ENCODE data around the gene DHCR7.
"Not testable (repeated sequence)": the region's sequence is repeated elsewhere in the genome, so short reads cannot be mapped to it uniquely, and the experiment has no call there.

DHCR7 gene

GRCh38 chr11:71431271-71431670 lies 16.9 kb downstream of the DHCR7 start:
- no peak overlapping the region for H3K27ac ChIP-seq (ENCODE audit: low read depth in 2 of 2, low read length in 2 of 2)
- no peaks in the 10 kb centered on the region for H3K9me3 ChIP-seq (ENCODE audit: control insufficient read depth in 2 of 2, low read length in 2 of 2)
- H3K4me3 ChIP-seq (ENCODE audit: low read length in 2 of 2): no peak overlapping the region
- no peak overlapping the region for H3K9ac ChIP-seq (ENCODE audit: low read depth in 1 of 2, low read length in 2 of 2)
- H3K4me1 ChIP-seq (ENCODE audit: control insufficient read depth in 2 of 2, insufficient read depth in 2 of 2, low read length in 2 of 2): peaks cover 15 to 21% of the 10 kb centered on the region in 2 donors
- H3K36me3 ChIP-seq (ENCODE audit: control insufficient read depth in 2 of 2, insufficient read depth in 2 of 2, low read length in 2 of 2): peaks cover 0 to 3% of the 10 kb centered on the region in 2 donors
- no peaks in the 10 kb centered on the region for H3K27me3 ChIP-seq (ENCODE audit: control insufficient read depth in 2 of 2, insufficient read depth in 2 of 2, low read length in 2 of 2)

- Histone ChIP-seq H3K27me3 (ENCODE audit: control insufficient read depth in 2 of 2, insufficient read depth in 2 of 2, low read length in 2 of 2) (no peaks in the 10 kb centered on the region), H3K4me3 (ENCODE audit: low read length in 2 of 2) (no peak overlapping the region), H3K36me3 (ENCODE audit: control insufficient read depth in 2 of 2, insufficient read depth in 2 of 2, low read length in 2 of 2) (peaks cover 0 to 3% of the 10 kb centered on the region in 2 donors), H3K27ac (ENCODE audit: low read depth in 2 of 2, low read length in 2 of 2) (no peak overlapping the region), H3K9me3 (ENCODE audit: control insufficient read depth in 2 of 2, low read length in 2 of 2) (no peaks in the 10 kb centered on the region), H3K9ac (ENCODE audit: low read depth in 1 of 2, low read length in 2 of 2) (no peak overlapping the region), H3K4me1 (ENCODE audit: control insufficient read depth in 2 of 2, insufficient read depth in 2 of 2, low read length in 2 of 2) (peaks cover 15 to 21% of the 10 kb centered on the region in 2 donors)
Observed at GRCh38 chr11:71430166-71430565, 18.0 kb downstream of the DHCR7 start.

GRCh38 chr11:71429701-71430100 lies 18.5 kb downstream of the DHCR7 start:
- H3K27me3 ChIP-seq (ENCODE audit: control insufficient read depth in 2 of 2, insufficient read depth in 2 of 2, low read length in 2 of 2): no peaks in the 10 kb centered on the region
- H3K27ac ChIP-seq (ENCODE audit: low read depth in 2 of 2, low read length in 2 of 2): no peak overlapping the region
- H3K4me1 ChIP-seq (ENCODE audit: control insufficient read depth in 2 of 2, insufficient read depth in 2 of 2, low read length in 2 of 2): peaks cover 15 to 21% of the 10 kb centered on the region in 2 donors
- H3K36me3 ChIP-seq (ENCODE audit: control insufficient read depth in 2 of 2, insufficient read depth in 2 of 2, low read length in 2 of 2): peaks cover 0 to 2% of the 10 kb centered on the region in 2 donors
- H3K9me3 ChIP-seq (ENCODE audit: control insufficient read depth in 2 of 2, low read length in 2 of 2): no peaks in the 10 kb centered on the region
- no peak overlapping the region for H3K4me3 ChIP-seq (ENCODE audit: low read length in 2 of 2)
- no peak overlapping the region for H3K9ac ChIP-seq (ENCODE audit: low read depth in 1 of 2, low read length in 2 of 2)

- Histone ChIP-seq H3K4me1 (ENCODE audit: control insufficient read depth in 2 of 2, insufficient read depth in 2 of 2, low read length in 2 of 2) (peaks cover 13 to 20% of the 10 kb centered on the region in 2 donors), H3K4me3 (ENCODE audit: low read length in 2 of 2) (no peak overlapping the region), H3K27ac (ENCODE audit: low read depth in 2 of 2, low read length in 2 of 2) (no peak overlapping the region), H3K9ac (ENCODE audit: low read depth in 1 of 2, low read length in 2 of 2) (no peak overlapping the region), H3K36me3 (ENCODE audit: control insufficient read depth in 2 of 2, insufficient read depth in 2 of 2, low read length in 2 of 2) (no peaks in the 10 kb centered on the region), H3K27me3 (ENCODE audit: control insufficient read depth in 2 of 2, insufficient read depth in 2 of 2, low read length in 2 of 2) (no peaks in the 10 kb centered on the region), H3K9me3 (ENCODE audit: control insufficient read depth in 2 of 2, low read length in 2 of 2) (no peaks in the 10 kb centered on the region)
Observed at GRCh38 chr11:71428861-71429435, 19.2 kb downstream of the DHCR7 start.

- no peak overlapping the region for H3K9ac ChIP-seq (ENCODE audit: low read depth in 1 of 2, low read length in 2 of 2)
- no peaks in the 10 kb centered on the region for H3K4me1 ChIP-seq (ENCODE audit: control insufficient read depth in 2 of 2, insufficient read depth in 2 of 2, low read length in 2 of 2)
- H3K4me3 ChIP-seq (ENCODE audit: low read length in 2 of 2): no peak overlapping the region
- no peaks in the 10 kb centered on the region for H3K27me3 ChIP-seq (ENCODE audit: control insufficient read depth in 2 of 2, insufficient read depth in 2 of 2, low read length in 2 of 2)
- H3K36me3 ChIP-seq (ENCODE audit: control insufficient read depth in 2 of 2, insufficient read depth in 2 of 2, low read length in 2 of 2): no peaks in the 10 kb centered on the region
- H3K9me3 ChIP-seq (ENCODE audit: control insufficient read depth in 2 of 2, low read length in 2 of 2): no peaks in the 10 kb centered on the region
- no peak overlapping the region for H3K27ac ChIP-seq (ENCODE audit: low read depth in 2 of 2, low read length in 2 of 2)
Observed at GRCh38 chr11:71426413-71426812, 21.8 kb downstream of the DHCR7 start.

GRCh38 chr11:71425860-71426259 lies 22.3 kb downstream of the DHCR7 start:
- Histone ChIP-seq H3K36me3 (ENCODE audit: control insufficient read depth in 2 of 2, insufficient read depth in 2 of 2, low read length in 2 of 2) (no peaks in the 10 kb centered on the region), H3K4me1 (ENCODE audit: control insufficient read depth in 2 of 2, insufficient read depth in 2 of 2, low read length in 2 of 2) (no peaks in the 10 kb centered on the region), H3K9ac (ENCODE audit: low read depth in 1 of 2, low read length in 2 of 2) (no peak overlapping the region), H3K9me3 (ENCODE audit: control insufficient read depth in 2 of 2, low read length in 2 of 2) (no peaks in the 10 kb centered on the region), H3K4me3 (ENCODE audit: low read length in 2 of 2) (no peak overlapping the region), H3K27ac (ENCODE audit: low read depth in 2 of 2, low read length in 2 of 2) (no peak overlapping the region), H3K27me3 (ENCODE audit: control insufficient read depth in 2 of 2, insufficient read depth in 2 of 2, low read length in 2 of 2) (no peaks in the 10 kb centered on the region)

GRCh38 chr11:71425409-71425808 lies 22.8 kb downstream of the DHCR7 start:
- no peaks in the 10 kb centered on the region for H3K27me3 ChIP-seq (ENCODE audit: control insufficient read depth in 2 of 2, insufficient read depth in 2 of 2, low read length in 2 of 2)
- H3K9me3 ChIP-seq (ENCODE audit: control insufficient read depth in 2 of 2, low read length in 2 of 2): no peaks in the 10 kb centered on the region
- no peaks in the 10 kb centered on the region for H3K4me1 ChIP-seq (ENCODE audit: control insufficient read depth in 2 of 2, insufficient read depth in 2 of 2, low read length in 2 of 2)
- H3K9ac ChIP-seq (ENCODE audit: low read depth in 1 of 2, low read length in 2 of 2): no peak overlapping the region
- no peaks in the 10 kb centered on the region for H3K36me3 ChIP-seq (ENCODE audit: control insufficient read depth in 2 of 2, insufficient read depth in 2 of 2, low read length in 2 of 2)
- no peak overlapping the region for H3K27ac ChIP-seq (ENCODE audit: low read depth in 2 of 2, low read length in 2 of 2)
- no peak overlapping the region for H3K4me3 ChIP-seq (ENCODE audit: low read length in 2 of 2)

- no peaks in the 10 kb centered on the region for H3K27me3 ChIP-seq (ENCODE audit: control insufficient read depth in 2 of 2, insufficient read depth in 2 of 2, low read length in 2 of 2)
- H3K9ac ChIP-seq (ENCODE audit: low read depth in 1 of 2, low read length in 2 of 2): no peak overlapping the region
- H3K27ac ChIP-seq (ENCODE audit: low read depth in 2 of 2, low read length in 2 of 2): no peak overlapping the region
- no peak overlapping the region for H3K4me3 ChIP-seq (ENCODE audit: low read length in 2 of 2)
- no peaks in the 10 kb centered on the region for H3K36me3 ChIP-seq (ENCODE audit: control insufficient read depth in 2 of 2, insufficient read depth in 2 of 2, low read length in 2 of 2)
- H3K9me3 ChIP-seq (ENCODE audit: control insufficient read depth in 2 of 2, low read length in 2 of 2): no peaks in the 10 kb centered on the region
- no peaks in the 10 kb centered on the region for H3K4me1 ChIP-seq (ENCODE audit: control insufficient read depth in 2 of 2, insufficient read depth in 2 of 2, low read length in 2 of 2)
Observed at GRCh38 chr11:71423181-71423790, 24.9 kb downstream of the DHCR7 start.

- H3K4me3 ChIP-seq (ENCODE audit: low read length in 2 of 2); H3K4me1 ChIP-seq (ENCODE audit: control insufficient read depth in 2 of 2, insufficient read depth in 2 of 2, low read length in 2 of 2); H3K36me3 ChIP-seq (ENCODE audit: control insufficient read depth in 2 of 2, insufficient read depth in 2 of 2, low read length in 2 of 2); H3K27ac ChIP-seq (ENCODE audit: low read depth in 2 of 2, low read length in 2 of 2); H3K27me3 ChIP-seq (ENCODE audit: control insufficient read depth in 2 of 2, insufficient read depth in 2 of 2, low read length in 2 of 2); H3K9ac ChIP-seq (ENCODE audit: low read depth in 1 of 2, low read length in 2 of 2); H3K9me3 ChIP-seq (ENCODE audit: control insufficient read depth in 2 of 2, low read length in 2 of 2): not testable (repeated sequence)
Observed at GRCh38 chr11:71422318-71422717, 25.9 kb downstream of the DHCR7 start.

- no peak overlapping the region for H3K9ac ChIP-seq (ENCODE audit: low read depth in 1 of 2, low read length in 2 of 2)
- H3K4me3 ChIP-seq (ENCODE audit: low read length in 2 of 2): no peak overlapping the region
- H3K9me3 ChIP-seq (ENCODE audit: control insufficient read depth in 2 of 2, low read length in 2 of 2): no peaks in the 10 kb centered on the region
Observed at GRCh38 chr11:71421392-71421950, 26.7 kb downstream of the DHCR7 start.

More at GRCh38 chr11:71421392-71421950, 26.7 kb downstream of the DHCR7 start:
- Histone ChIP-seq H3K36me3 (ENCODE audit: control insufficient read depth in 2 of 2, insufficient read depth in 2 of 2, low read length in 2 of 2) (no peaks in the 10 kb centered on the region), H3K4me1 (ENCODE audit: control insufficient read depth in 2 of 2, insufficient read depth in 2 of 2, low read length in 2 of 2) (no peaks in the 10 kb centered on the region), H3K27ac (ENCODE audit: low read depth in 2 of 2, low read length in 2 of 2) (no peak overlapping the region), H3K27me3 (ENCODE audit: control insufficient read depth in 2 of 2, insufficient read depth in 2 of 2, low read length in 2 of 2) (no peaks in the 10 kb centered on the region)
